ENCODE data around the gene GEMIN7.

- TF ChIP-seq CTCF (conservative IDR thresholded peaks at IDR 0.05; ENCODE audit: low read depth in 2 of 2) (no peak), ZNF462 (CRISPR knock-in tag; IDR thresholded peaks at IDR 0.05) (no peak)
Measured at GRCh38 chr19:45082170-45082569, 3.1 kb downstream of the GEMIN7 start.

Measured in GM23338 (cell line).